ENCODE measurements around the gene LHPP.

Gene LHPP

GRCh38 chr10:124599588-124600050, 138.0 kb downstream of the LHPP start:
- Histone ChIP-seq H3K23ac (ENCODE audit: low read depth, low read length, poor library complexity) (peak overlapping the region; percentile 3), H2BK120ac (ENCODE audit: low read depth, low read length) (no peak overlapping the region), H3K14ac (ENCODE audit: low read length) (no peak overlapping the region), H2AK5ac (ENCODE audit: low read depth, low read length) (no peak overlapping the region), H3K4me3 (ENCODE audit: low read length in 2 of 2) (no peak overlapping the region), H4K8ac (ENCODE audit: low read depth, low read length) (no peak overlapping the region), H3K9ac (ENCODE audit: low read depth, low read length, poor library complexity) (peak overlapping the region; percentile 51), H3K27ac (replicated peaks; ENCODE audit: low read length) (no peak overlapping the region), H3K79me1 (ENCODE audit: low read depth, low read length) (peaks cover 4% of the 10 kb centered on the region), H3K18ac (ENCODE audit: low read length) (peak overlapping the region; percentile 61), H2AFZ (ENCODE audit: low read length) (no peak overlapping the region), H2BK5ac (ENCODE audit: low read length) (peak overlapping the region; percentile 45), H2BK15ac (ENCODE audit: low read length) (peak overlapping the region; percentile 44), H3K4ac (ENCODE audit: low read length) (no peak overlapping the region), H3K4me2 (ENCODE audit: insufficient read depth, low read length, poor library complexity, severe bottlenecking) (no peak overlapping the region), H3K36me3 (replicated peaks in 1 of 2; ENCODE audit: control insufficient read depth in 2 of 2, insufficient read depth in 2 of 2, low read length in 2 of 2) (no peaks in the 10 kb centered on the region), H4K91ac (ENCODE audit: low read depth, low read length, poor library complexity) (no peak overlapping the region), H3K27me3 (ENCODE audit: control insufficient read depth in 3 of 3, insufficient read depth in 3 of 3, low read depth in 1 of 3, low read length in 3 of 3) (no peaks in the 10 kb centered on the region), H2BK12ac (ENCODE audit: low read length) (no peak overlapping the region), H3K4me1 (ENCODE audit: control insufficient read depth in 2 of 2, insufficient read depth in 1 of 2, low read depth in 1 of 2, low read length in 2 of 2) (peaks cover 3 to 6% of the 10 kb centered on the region in 2 donors), H3K9me3 (replicated peaks in 1 of 2; ENCODE audit: control insufficient read depth in 2 of 2, insufficient read depth in 1 of 2, low read depth in 1 of 2, low read length in 2 of 2) (no peaks in the 10 kb centered on the region)
- DNase-seq (ENCODE audit: low spot score): no peak
- WGBS, 2 donors (ENCODE audit: extremely low coverage in 2 of 2, insufficient read length in 2 of 2, insufficient replicate concordance in 1 of 2): no CpG with 5 or more reads among the region's 7 CpGs

GRCh38 chr10:124600051-124600880, 138.6 kb downstream of the LHPP start:
- peak overlapping the region; percentile 59 for H3K23ac ChIP-seq (ENCODE audit: low read depth, low read length, poor library complexity)
- H2BK15ac ChIP-seq (ENCODE audit: low read length): peak overlapping the region; percentile 44
- H3K9me3 ChIP-seq (replicated peaks in 1 of 2; ENCODE audit: control insufficient read depth in 2 of 2, insufficient read depth in 1 of 2, low read depth in 1 of 2, low read length in 2 of 2): no peaks in the 10 kb centered on the region
- no peak overlapping the region for H4K91ac ChIP-seq (ENCODE audit: low read depth, low read length, poor library complexity)
- H3K9ac ChIP-seq (ENCODE audit: low read depth, low read length, poor library complexity): no peak overlapping the region
- peak overlapping the region; percentile 54 for H3K18ac ChIP-seq (ENCODE audit: low read length)
- peaks cover 4% of the 10 kb centered on the region for H3K79me1 ChIP-seq (ENCODE audit: low read depth, low read length)
- H4K8ac ChIP-seq (ENCODE audit: low read depth, low read length): no peak overlapping the region
- peak overlapping the region; percentile 78 for H2AK5ac ChIP-seq (ENCODE audit: low read depth, low read length)
- peaks cover 3 to 7% of the 10 kb centered on the region in 2 donors for H3K4me1 ChIP-seq (ENCODE audit: control insufficient read depth in 2 of 2, insufficient read depth in 1 of 2, low read depth in 1 of 2, low read length in 2 of 2)
- no peak overlapping the region for H3K4me2 ChIP-seq (ENCODE audit: insufficient read depth, low read length, poor library complexity, severe bottlenecking)
- H2BK5ac ChIP-seq (ENCODE audit: low read length): peak overlapping the region; percentile 45
- H2BK12ac ChIP-seq (ENCODE audit: low read length): peak overlapping the region; percentile 18
- H3K14ac ChIP-seq (ENCODE audit: low read length): peak overlapping the region; percentile 87
- WGBS, 2 donors (ENCODE audit: extremely low coverage in 2 of 2, insufficient read length in 2 of 2, insufficient replicate concordance in 1 of 2): no CpG with 5 or more reads among the region's 18 CpGs
- no peak overlapping the region for H2AFZ ChIP-seq (ENCODE audit: low read length)
- no peak for DNase-seq (ENCODE audit: low spot score)
- H3K4me3 ChIP-seq (ENCODE audit: low read length in 2 of 2): no peak overlapping the region
- no peak overlapping the region for H3K27ac ChIP-seq (replicated peaks; ENCODE audit: low read length)
- no peak overlapping the region for H2BK120ac ChIP-seq (ENCODE audit: low read depth, low read length)
- H3K27me3 ChIP-seq (ENCODE audit: control insufficient read depth in 3 of 3, insufficient read depth in 3 of 3, low read depth in 1 of 3, low read length in 3 of 3): no peaks in the 10 kb centered on the region
- H3K4ac ChIP-seq (ENCODE audit: low read length): no peak overlapping the region
- no peaks in the 10 kb centered on the region for H3K36me3 ChIP-seq (replicated peaks in 1 of 2; ENCODE audit: control insufficient read depth in 2 of 2, insufficient read depth in 2 of 2, low read length in 2 of 2)

- Histone ChIP-seq H2BK120ac (ENCODE audit: low read depth, low read length) (no peak overlapping the region), H3K4me2 (ENCODE audit: insufficient read depth, low read length, poor library complexity, severe bottlenecking) (no peak overlapping the region), H2AFZ (ENCODE audit: low read length) (no peak overlapping the region), H3K4ac (ENCODE audit: low read length) (no peak overlapping the region), H3K9me3 (replicated peaks in 1 of 2; ENCODE audit: control insufficient read depth in 2 of 2, insufficient read depth in 1 of 2, low read depth in 1 of 2, low read length in 2 of 2) (no peaks in the 10 kb centered on the region), H3K27ac (replicated peaks; ENCODE audit: low read length) (no peak overlapping the region), H3K27me3 (ENCODE audit: control insufficient read depth in 3 of 3, insufficient read depth in 3 of 3, low read depth in 1 of 3, low read length in 3 of 3) (no peaks in the 10 kb centered on the region), H3K36me3 (replicated peaks in 1 of 2; ENCODE audit: control insufficient read depth in 2 of 2, insufficient read depth in 2 of 2, low read length in 2 of 2) (no peaks in the 10 kb centered on the region), H3K9ac (ENCODE audit: low read depth, low read length, poor library complexity) (no peak overlapping the region), H4K8ac (ENCODE audit: low read depth, low read length) (no peak overlapping the region), H3K23ac (ENCODE audit: low read depth, low read length, poor library complexity) (no peak overlapping the region), H3K79me1 (ENCODE audit: low read depth, low read length) (peaks cover 4% of the 10 kb centered on the region), H3K4me3 (ENCODE audit: low read length in 2 of 2) (no peak overlapping the region), H2BK15ac (ENCODE audit: low read length) (no peak overlapping the region), H3K18ac (ENCODE audit: low read length) (no peak overlapping the region), H4K91ac (ENCODE audit: low read depth, low read length, poor library complexity) (no peak overlapping the region), H2AK5ac (ENCODE audit: low read depth, low read length) (peak overlapping the region; percentile 78), H3K14ac (ENCODE audit: low read length) (peak overlapping the region; percentile 25), H2BK12ac (ENCODE audit: low read length) (no peak overlapping the region), H3K4me1 (ENCODE audit: control insufficient read depth in 2 of 2, insufficient read depth in 1 of 2, low read depth in 1 of 2, low read length in 2 of 2) (peaks cover 4 to 7% of the 10 kb centered on the region in 2 donors), H2BK5ac (ENCODE audit: low read length) (no peak overlapping the region)
- WGBS, 2 donors (ENCODE audit: extremely low coverage in 2 of 2, insufficient read length in 2 of 2, insufficient replicate concordance in 1 of 2): no CpG with 5 or more reads among the region's 12 CpGs
- no peak for DNase-seq (ENCODE audit: low spot score)
Observed at GRCh38 chr10:124601016-124601415, 139.4 kb downstream of the LHPP start.

- DNase-seq (ENCODE audit: low spot score): no peak
- H3K27me3 ChIP-seq (ENCODE audit: control insufficient read depth in 3 of 3, insufficient read depth in 3 of 3, low read depth in 1 of 3, low read length in 3 of 3): no peaks in the 10 kb centered on the region
- no peak overlapping the region for H3K4ac ChIP-seq (ENCODE audit: low read length)
- H4K8ac ChIP-seq (ENCODE audit: low read depth, low read length): no peak overlapping the region
- H3K4me2 ChIP-seq (ENCODE audit: insufficient read depth, low read length, poor library complexity, severe bottlenecking): no peak overlapping the region
- no peak overlapping the region for H2BK12ac ChIP-seq (ENCODE audit: low read length)
- H2AK5ac ChIP-seq (ENCODE audit: low read depth, low read length): peak overlapping the region; percentile 32
- no peak overlapping the region for H2BK15ac ChIP-seq (ENCODE audit: low read length)
- no CpG with 5 or more reads among the region's 29 CpGs for WGBS, 2 donors (ENCODE audit: extremely low coverage in 2 of 2, insufficient read length in 2 of 2, insufficient replicate concordance in 1 of 2)
- H3K9me3 ChIP-seq (replicated peaks in 1 of 2; ENCODE audit: control insufficient read depth in 2 of 2, insufficient read depth in 1 of 2, low read depth in 1 of 2, low read length in 2 of 2): no peaks in the 10 kb centered on the region
- no peak overlapping the region for H3K14ac ChIP-seq (ENCODE audit: low read length)
- no peak overlapping the region for H2BK120ac ChIP-seq (ENCODE audit: low read depth, low read length)
- H3K4me1 ChIP-seq (ENCODE audit: control insufficient read depth in 2 of 2, insufficient read depth in 1 of 2, low read depth in 1 of 2, low read length in 2 of 2): peaks cover 9 to 11% of the 10 kb centered on the region in 2 donors
- no peak overlapping the region for H3K4me3 ChIP-seq (ENCODE audit: low read length in 2 of 2)
- H3K36me3 ChIP-seq (replicated peaks in 1 of 2; ENCODE audit: control insufficient read depth in 2 of 2, insufficient read depth in 2 of 2, low read length in 2 of 2): no peaks in the 10 kb centered on the region
- no peak overlapping the region for H2AFZ ChIP-seq (ENCODE audit: low read length)
- no peak overlapping the region for H2BK5ac ChIP-seq (ENCODE audit: low read length)
- H3K79me1 ChIP-seq (ENCODE audit: low read depth, low read length): peaks cover 7% of the 10 kb centered on the region
- no peak overlapping the region for H3K23ac ChIP-seq (ENCODE audit: low read depth, low read length, poor library complexity)
- H3K18ac ChIP-seq (ENCODE audit: low read length): peak overlapping the region; percentile 59
- H4K91ac ChIP-seq (ENCODE audit: low read depth, low read length, poor library complexity): no peak overlapping the region
- no peak overlapping the region for H3K27ac ChIP-seq (replicated peaks; ENCODE audit: low read length)
- peak overlapping the region; percentile 70 for H3K9ac ChIP-seq (ENCODE audit: low read depth, low read length, poor library complexity)
Observed at GRCh38 chr10:124601431-124602120, 140.0 kb downstream of the LHPP start.

Data from neuronal stem cell (in vitro differentiated cells).